ENCODE results near the gene AIMP1. TPM values are rescaled to one million over a fixed set of nuclear protein-coding genes. Genes with fewer than 3 reads are reported as not detected.

The AIMP1 gene
- total RNA-seq, 1 donor from 2014 or later, result 27.4 TPM

GRCh38 chr4:106277140-106277675 lies 39.1 kb upstream of the AIMP1 start:
- Histone ChIP-seq H3K27me3 (ENCODE audit: control insufficient read depth, insufficient read depth, low read length) (no peaks in the 10 kb centered on the region), H3K36me3 (ENCODE audit: control insufficient read depth, insufficient read depth, low read length) (no peaks in the 10 kb centered on the region), H3K4me3 (ENCODE audit: low read depth, low read length) (no peak overlapping the region)
- FAIRE-seq (no peak), DNase-seq (ENCODE audit: low read depth) (peak; percentile 6)
- TF ChIP-seq CTCF (IDR thresholded peaks at IDR 0.05; ENCODE audit: insufficient read depth, low read length, severe bottlenecking), result no peak

- FAIRE-seq (no peak), DNase-seq (ENCODE audit: low read depth) (no peak)
- TF ChIP-seq CTCF (IDR thresholded peaks at IDR 0.05; ENCODE audit: insufficient read depth, low read length, severe bottlenecking), result no peak
- Histone ChIP-seq H3K27me3 (ENCODE audit: control insufficient read depth, insufficient read depth, low read length) (no peaks in the 10 kb centered on the region), H3K4me3 (ENCODE audit: low read depth, low read length) (no peak overlapping the region), H3K36me3 (ENCODE audit: control insufficient read depth, insufficient read depth, low read length) (no peaks in the 10 kb centered on the region)
These were observed 32.1 kb upstream of the AIMP1 start for GRCh38 chr4:106284227-106284626.

GRCh38 chr4:106286611-106287010 lies 29.7 kb upstream of the AIMP1 start:
- Histone ChIP-seq H3K27me3 (ENCODE audit: control insufficient read depth, insufficient read depth, low read length) (no peaks in the 10 kb centered on the region), H3K4me3 (ENCODE audit: low read depth, low read length) (no peak overlapping the region), H3K36me3 (ENCODE audit: control insufficient read depth, insufficient read depth, low read length) (no peaks in the 10 kb centered on the region)
- DNase-seq (ENCODE audit: low read depth), result no peak
- no peak for FAIRE-seq
- no peak for TF ChIP-seq CTCF (IDR thresholded peaks at IDR 0.05; ENCODE audit: insufficient read depth, low read length, severe bottlenecking)

GRCh38 chr4:106287353-106287969 lies 28.9 kb upstream of the AIMP1 start:
- Histone ChIP-seq H3K27me3 (ENCODE audit: control insufficient read depth, insufficient read depth, low read length) (no peaks in the 10 kb centered on the region), H3K4me3 (ENCODE audit: low read depth, low read length) (no peak overlapping the region), H3K36me3 (ENCODE audit: control insufficient read depth, insufficient read depth, low read length) (peaks cover 1% of the 10 kb centered on the region)
- FAIRE-seq (no peak), DNase-seq (ENCODE audit: low read depth) (peak; percentile 96)
- no peak for TF ChIP-seq CTCF (IDR thresholded peaks at IDR 0.05; ENCODE audit: insufficient read depth, low read length, severe bottlenecking)

GRCh38 chr4:106289737-106290136 lies 26.6 kb upstream of the AIMP1 start:
- TF ChIP-seq CTCF (IDR thresholded peaks at IDR 0.05; ENCODE audit: insufficient read depth, low read length, severe bottlenecking), result no peak
- DNase-seq (ENCODE audit: low read depth), result peak; percentile 10
- Histone ChIP-seq H3K4me3 (ENCODE audit: low read depth, low read length) (no peak overlapping the region), H3K36me3 (ENCODE audit: control insufficient read depth, insufficient read depth, low read length) (peaks cover 1% of the 10 kb centered on the region), H3K27me3 (ENCODE audit: control insufficient read depth, insufficient read depth, low read length) (no peaks in the 10 kb centered on the region)
- FAIRE-seq, result no peak

GRCh38 chr4:106291678-106292077 lies 24.7 kb upstream of the AIMP1 start:
- H3K36me3 ChIP-seq (ENCODE audit: control insufficient read depth, insufficient read depth, low read length), result peaks cover 1% of the 10 kb centered on the region
- DNase-seq (ENCODE audit: low read depth) (no peak), FAIRE-seq (no peak)
- no peak overlapping the region for H3K4me3 ChIP-seq (ENCODE audit: low read depth, low read length)
- H3K27me3 ChIP-seq (ENCODE audit: control insufficient read depth, insufficient read depth, low read length), result no peaks in the 10 kb centered on the region
- TF ChIP-seq CTCF (IDR thresholded peaks at IDR 0.05; ENCODE audit: insufficient read depth, low read length, severe bottlenecking), result no peak

All from bronchial epithelial cell (primary cell).